ENCODE data around the gene APH1B.

The APH1B gene

GRCh38 chr15:63240109-63240508 lies 37.3 kb upstream of the APH1B start:
- no peak for TF ChIP-seq CTCF (IDR thresholded peaks at IDR 0.05)
- no peaks in the 10 kb centered on the region for H3K27me3 Mint-ChIP-seq (ENCODE audit: low read depth, poor library complexity)
- H3K36me3 Mint-ChIP-seq (ENCODE audit: low read depth), result peaks cover 55% of the 10 kb centered on the region
- peak overlapping the region; percentile 66 for H3K27ac Mint-ChIP-seq
- peaks cover 7% of the 10 kb centered on the region for H3K4me1 Mint-ChIP-seq
- H3K4me3 Mint-ChIP-seq, result no peak overlapping the region
- no peak for DNase-seq
- peaks cover 53% of the 10 kb centered on the region for H3K9me3 Mint-ChIP-seq

DNA sequence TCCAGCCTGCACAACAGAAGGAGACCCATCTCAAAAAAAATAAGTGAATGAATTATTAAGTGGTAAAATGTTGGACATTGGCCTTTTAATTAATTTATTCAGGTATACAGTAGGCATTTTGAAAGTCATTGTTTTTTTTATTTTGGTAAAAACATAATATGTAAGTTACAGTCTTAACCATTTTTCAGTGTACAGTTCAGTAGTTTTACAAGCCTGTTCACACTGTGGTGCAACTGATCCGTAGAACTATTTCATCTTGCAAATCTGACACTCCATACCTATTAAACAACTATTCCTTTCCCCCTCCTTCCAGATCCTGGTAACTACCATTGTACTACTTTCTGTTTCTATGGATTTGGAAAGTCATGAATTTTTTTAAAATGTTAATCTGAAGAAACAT lies 36.1 kb upstream of the APH1B start:
- no peaks in the 10 kb centered on the region for H3K27me3 Mint-ChIP-seq (ENCODE audit: low read depth, poor library complexity)
- peaks cover 7% of the 10 kb centered on the region for H3K4me1 Mint-ChIP-seq
- no peak for TF ChIP-seq CTCF (IDR thresholded peaks at IDR 0.05)
- H3K4me3 Mint-ChIP-seq, result no peak overlapping the region
- H3K27ac Mint-ChIP-seq, result no peak overlapping the region
- peaks cover 53% of the 10 kb centered on the region for H3K9me3 Mint-ChIP-seq
- DNase-seq, result no peak
- H3K36me3 Mint-ChIP-seq (ENCODE audit: low read depth), result peaks cover 65% of the 10 kb centered on the region

DNA sequence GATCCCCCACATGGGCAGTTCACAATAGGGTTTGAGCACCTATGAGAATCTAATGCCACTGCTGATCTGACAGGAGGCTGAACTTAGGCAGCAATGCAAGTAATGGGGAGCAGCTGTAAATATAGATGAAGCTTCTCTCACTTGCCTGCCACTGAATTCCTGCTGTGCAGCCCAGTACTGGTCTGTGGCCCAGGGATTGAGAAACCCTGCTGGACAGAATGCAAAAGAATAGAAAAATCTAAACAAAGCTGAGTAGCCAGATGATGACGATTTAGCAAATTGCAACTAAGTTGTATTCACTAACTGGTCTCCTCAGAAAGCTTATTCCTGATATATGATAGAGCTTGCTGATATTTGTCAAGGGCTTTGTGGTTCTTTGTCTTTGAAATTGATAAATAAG lies 34.3 kb upstream of the APH1B start:
- Mint-ChIP-seq H3K27ac (no peak overlapping the region), H3K9me3 (peaks cover 38% of the 10 kb centered on the region), H3K4me1 (peaks cover 13% of the 10 kb centered on the region), H3K36me3 (ENCODE audit: low read depth) (peaks cover 61% of the 10 kb centered on the region), H3K4me3 (no peak overlapping the region), H3K27me3 (ENCODE audit: low read depth, poor library complexity) (no peaks in the 10 kb centered on the region)
- TF ChIP-seq CTCF (IDR thresholded peaks at IDR 0.05), result no peak
- DNase-seq, result no peak

DNA sequence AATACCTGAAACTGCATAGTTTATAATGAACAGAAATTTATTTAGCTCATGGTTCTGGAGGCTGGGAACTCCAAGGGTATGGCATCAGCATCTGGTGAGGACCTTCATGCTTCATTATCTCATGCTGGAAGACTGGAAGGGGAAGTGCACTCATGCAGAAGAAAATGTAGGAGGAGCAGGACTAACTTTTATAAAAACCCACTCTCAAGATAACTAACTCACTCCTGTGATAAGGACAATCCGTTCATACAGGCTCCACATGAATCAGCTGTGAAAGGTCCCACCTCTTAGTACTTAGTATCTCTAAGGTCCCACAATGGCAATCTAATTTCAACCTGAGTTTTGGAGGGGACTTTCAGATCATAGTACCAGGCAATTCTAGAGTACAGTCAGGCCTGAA lies 33.6 kb upstream of the APH1B start:
- H3K9me3 Mint-ChIP-seq, result peaks cover 35% of the 10 kb centered on the region
- H3K27me3 Mint-ChIP-seq (ENCODE audit: low read depth, poor library complexity), result no peaks in the 10 kb centered on the region
- no peak overlapping the region for H3K27ac Mint-ChIP-seq
- no peak overlapping the region for H3K4me3 Mint-ChIP-seq
- no peak for DNase-seq
- no peak for TF ChIP-seq CTCF (IDR thresholded peaks at IDR 0.05)
- peaks cover 13% of the 10 kb centered on the region for H3K4me1 Mint-ChIP-seq
- H3K36me3 Mint-ChIP-seq (ENCODE audit: low read depth), result peaks cover 62% of the 10 kb centered on the region

- H3K36me3 Mint-ChIP-seq (ENCODE audit: low read depth), result peaks cover 69% of the 10 kb centered on the region
- H3K27ac Mint-ChIP-seq, result no peak overlapping the region
- TF ChIP-seq CTCF (IDR thresholded peaks at IDR 0.05), result no peak
Measured at GRCh38 chr15:63244399-63244798, 33.0 kb upstream of the APH1B start.

DNA sequence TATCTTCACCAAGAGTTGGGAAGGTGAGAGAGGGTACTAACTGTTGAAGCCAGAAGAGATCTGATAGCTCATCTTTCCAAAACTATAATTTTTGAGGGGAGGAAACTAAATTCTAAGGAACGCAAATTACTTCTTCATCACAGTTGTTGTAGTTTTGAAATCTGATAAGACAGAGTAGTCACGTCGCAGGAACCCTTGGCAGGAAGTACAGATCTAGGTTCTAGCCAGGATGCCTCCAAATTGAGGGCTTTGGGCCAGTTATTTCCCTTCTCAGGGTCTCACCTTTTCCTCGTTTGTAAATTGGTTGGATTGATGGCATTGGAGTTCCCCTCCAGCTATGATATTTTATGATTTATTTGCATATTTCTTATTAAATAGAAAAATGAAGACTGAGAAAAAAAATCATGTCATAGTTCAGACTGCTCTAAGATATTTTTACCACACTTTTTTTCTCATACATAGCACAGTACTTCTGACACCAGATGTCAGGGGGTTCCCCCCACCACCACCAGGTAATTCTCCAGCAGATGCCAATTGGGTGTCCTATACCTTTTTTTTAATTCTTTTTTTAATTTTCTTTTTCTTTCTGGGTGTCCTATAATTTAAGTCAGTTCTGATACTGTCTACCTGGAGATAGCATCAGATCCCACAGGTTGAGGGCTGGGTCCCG lies 32.3 kb upstream of the APH1B start:
- peaks cover 6% of the 10 kb centered on the region for H3K4me1 Mint-ChIP-seq
- H3K36me3 Mint-ChIP-seq (ENCODE audit: low read depth), result peaks cover 74% of the 10 kb centered on the region
- TF ChIP-seq CTCF (IDR thresholded peaks at IDR 0.05), result no peak
- peaks cover 35% of the 10 kb centered on the region for H3K9me3 Mint-ChIP-seq
- no peak overlapping the region for H3K4me3 Mint-ChIP-seq
- no peaks in the 10 kb centered on the region for H3K27me3 Mint-ChIP-seq (ENCODE audit: low read depth, poor library complexity)
- DNase-seq, result no peak
- no peak overlapping the region for H3K27ac Mint-ChIP-seq

More at GRCh38 chr15:63244399-63244798, 33.0 kb upstream of the APH1B start:
- no peak for DNase-seq
- Mint-ChIP-seq H3K4me1 (peaks cover 13% of the 10 kb centered on the region), H3K9me3 (peaks cover 35% of the 10 kb centered on the region), H3K27me3 (ENCODE audit: low read depth, poor library complexity) (no peaks in the 10 kb centered on the region), H3K4me3 (no peak overlapping the region)
